Spinal cord (tissue), 10 donors: ENCODE measurements around the gene ZGPAT. TPM values are rescaled to one million over a fixed set of nuclear protein-coding genes. Genes with fewer than 3 reads are reported as not detected.
"Not testable (repeated sequence)": the region's sequence is repeated elsewhere in the genome, so short reads cannot be mapped to it uniquely, and the experiment has no call there.

Source experiments
- DNase-seq, 6 donors: peaks; one replicate each; pipeline versions ENCODE4 v3.0.0 to v3.0.0-alpha.2; 2013 to 2015; ENCODE audit warnings: low spot score in 6 of 6, low read depth in 4 of 6
- H3K27ac ChIP-seq: one replicate; pipeline ENCODE4 v1.5.1; 2013; ENCODE audit warnings: low read depth, low read length, control low read depth
- H3K27me3 ChIP-seq: one replicate; pipeline ENCODE4 v1.6.1; 2013; ENCODE audit warnings: low read length; ENCODE audit not compliant: control insufficient read depth, insufficient read depth
- H3K36me3 ChIP-seq: one replicate; pipeline ENCODE4 v1.6.1; 2013; ENCODE audit warnings: low read length; ENCODE audit not compliant: control insufficient read depth, insufficient read depth
- H3K4me1 ChIP-seq: one replicate; pipeline ENCODE4 v1.6.1; 2013; ENCODE audit warnings: low read length; ENCODE audit not compliant: control insufficient read depth, insufficient read depth
- H3K4me3 ChIP-seq: one replicate; pipeline ENCODE4 v1.5.1; 2013; ENCODE audit warnings: low read depth, low read length, control low read depth
- H3K9me3 ChIP-seq: one replicate; pipeline ENCODE4 v1.6.1; 2013; ENCODE audit warnings: low read length; ENCODE audit not compliant: control insufficient read depth, insufficient read depth
- WGBS: methylation state at CpG from one replicate; pipeline ENCODE4 v1.1.5; 2013; ENCODE audit warnings: missing lambda C conversion rate; ENCODE audit not compliant: insufficient coverage; 5-methylcytosine and 5-hydroxymethylcytosine counted together
- polyA plus RNA-seq, 2 donors: library from polyadenylated mRNA; unstranded; fragments of 120-200 nt; gene quantifications; one replicate each; pipeline ENCODE4 v1.2.1, GENCODE V29; 2013; ENCODE audit not compliant: insufficient read length in 2 of 2
- total RNA-seq, 2 donors: library from RNA; depleted of rRNA in 1 of 2; stranded (reverse); fragments of 120-200 nt in 1 of 2; fragments of >200 nt in 1 of 2; gene quantifications; one replicate each; pipeline versions ENCODE4 v1.2.3 to v1.2.4, GENCODE V29; 2013 to 2014
- donor health status: healthy.

ZGPAT gene
- total and polyA plus RNA-seq, 4 donors: 6.9 to 34.6 (median 23.1) TPM

DNA sequence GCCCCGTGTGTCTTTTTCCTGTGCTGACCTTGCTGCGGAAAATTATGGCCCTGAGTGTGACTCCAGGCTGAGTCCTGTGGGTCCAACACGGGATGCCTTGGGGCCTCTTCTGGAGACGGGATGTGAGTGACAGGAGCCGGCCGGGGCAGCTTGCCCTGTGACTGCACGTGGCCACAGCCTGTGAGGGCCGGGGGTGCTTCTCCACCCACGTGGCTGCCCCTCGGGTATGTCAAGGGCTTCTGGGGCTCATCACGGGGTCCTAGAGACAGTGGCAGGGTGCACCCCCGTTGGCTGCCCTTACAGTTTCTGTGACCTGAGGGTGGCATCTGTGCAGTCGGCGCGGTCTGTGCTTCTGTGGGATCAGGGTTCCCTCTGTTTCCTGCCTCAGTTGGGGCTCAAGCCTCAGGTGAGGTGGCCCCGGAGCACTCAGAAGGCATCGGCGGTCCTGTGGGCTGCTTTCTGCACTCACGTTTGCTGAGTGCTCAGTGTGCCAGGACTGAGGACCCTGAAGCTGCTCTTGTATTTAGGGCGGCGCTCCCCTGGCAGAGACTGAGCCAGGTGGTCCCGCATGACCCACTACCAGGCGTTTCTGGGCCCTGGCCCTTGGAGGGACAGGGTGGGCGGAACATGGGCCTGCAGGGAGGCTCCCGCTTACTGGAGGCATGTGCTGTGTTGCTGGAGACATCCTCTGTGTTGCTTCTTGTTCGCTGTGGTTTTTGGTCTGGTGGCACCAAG is 44.3 kb upstream of the ZGPAT start:
- peaks cover 34% of the 10 kb centered on the region for H3K4me1 ChIP-seq
- DNase-seq: no peak
- peaks cover 84% of the 10 kb centered on the region for H3K36me3 ChIP-seq
- H3K9me3 ChIP-seq: no peaks in the 10 kb centered on the region
- no peak overlapping the region for H3K4me3 ChIP-seq
- no peaks in the 10 kb centered on the region for H3K27me3 ChIP-seq
- no peak overlapping the region for H3K27ac ChIP-seq
- 94% methylated on average over 26 of the region's 26 CpGs for WGBS

DNA sequence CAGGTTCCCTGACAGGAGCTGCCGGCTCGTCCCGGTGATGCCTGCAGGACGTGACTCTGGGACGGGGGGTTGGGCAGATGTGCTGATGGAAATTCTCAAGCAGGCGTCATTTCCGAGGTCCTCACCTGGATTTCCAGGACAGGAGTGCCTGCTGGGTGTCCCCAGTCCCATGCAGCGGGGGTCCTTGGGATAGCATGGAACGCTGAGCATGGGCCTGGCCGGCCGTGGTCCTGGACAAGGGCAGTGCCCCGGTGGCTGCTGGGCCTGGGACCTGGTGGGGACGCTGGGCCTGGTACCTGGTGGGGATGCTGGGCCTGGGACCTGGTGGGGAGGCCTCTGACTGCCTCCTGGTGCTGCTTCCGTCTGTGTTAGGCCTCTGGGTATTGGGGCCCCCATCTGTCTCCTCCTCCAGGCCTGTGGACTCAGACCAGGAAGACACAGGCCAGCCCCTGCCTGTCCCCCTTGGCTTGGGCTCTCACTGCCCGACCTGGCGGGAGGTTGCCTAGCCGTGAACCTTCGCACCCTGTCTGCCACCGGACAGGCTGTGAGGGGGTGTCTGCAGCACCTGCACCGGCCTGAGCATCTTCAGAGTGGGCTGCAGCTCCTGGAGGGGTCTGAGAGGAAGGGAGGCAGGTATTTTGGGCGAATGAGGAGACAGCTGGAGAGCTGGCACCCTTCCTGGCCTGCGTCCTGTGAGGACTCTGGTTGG is 43.5 kb upstream of the ZGPAT start:
- Histone ChIP-seq H3K27ac (no peak overlapping the region), H3K27me3 (no peaks in the 10 kb centered on the region), H3K36me3 (peaks cover 90% of the 10 kb centered on the region), H3K9me3 (no peaks in the 10 kb centered on the region), H3K4me1 (peaks cover 26% of the 10 kb centered on the region), H3K4me3 (no peak overlapping the region)
- 87% methylated on average over 22 of the region's 22 CpGs for WGBS
- DNase-seq: no peak

DNA sequence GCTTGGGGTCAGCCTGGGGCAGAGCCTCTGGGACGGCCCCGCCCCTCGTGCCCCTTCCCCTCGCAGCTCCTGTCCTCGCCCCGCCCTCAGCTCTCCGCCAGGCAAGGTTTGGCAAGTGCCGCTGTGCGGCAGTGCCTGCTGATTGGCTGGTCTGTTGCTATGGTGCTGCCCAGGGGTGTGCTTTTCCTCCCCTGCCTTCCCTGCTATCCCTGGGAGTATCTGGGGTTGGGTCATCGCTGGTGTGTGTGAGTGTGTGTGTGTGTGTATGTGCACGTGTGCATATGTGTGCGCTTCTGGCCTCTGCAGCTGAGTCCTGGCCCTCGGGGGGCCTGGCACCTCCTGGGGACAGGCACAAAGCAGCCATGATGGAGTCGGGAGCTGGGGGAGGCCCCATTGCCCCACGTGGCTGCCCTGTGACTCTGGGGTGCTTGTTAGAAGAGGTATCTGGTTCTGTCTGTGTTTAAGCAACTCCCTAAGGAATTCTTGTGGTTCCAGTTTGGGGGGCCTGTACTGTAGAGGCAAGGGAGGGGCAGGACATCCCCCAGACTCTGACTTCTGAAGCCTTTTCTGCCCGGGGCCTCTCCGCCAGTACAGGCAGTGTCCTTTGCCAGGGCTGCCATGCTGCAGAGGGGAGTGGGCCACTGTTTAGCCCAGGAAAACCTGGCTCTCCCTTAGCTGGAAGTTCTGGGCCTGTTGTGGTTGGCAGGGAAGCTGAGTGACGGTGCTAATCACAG is 42.8 kb upstream of the ZGPAT start:
- Histone ChIP-seq H3K4me3 (no peak overlapping the region), H3K4me1 (peaks cover 22% of the 10 kb centered on the region), H3K9me3 (no peaks in the 10 kb centered on the region), H3K27me3 (no peaks in the 10 kb centered on the region), H3K27ac (peak overlapping the region; percentile 25), H3K36me3 (peaks cover 87% of the 10 kb centered on the region)
- 45% methylated on average over 13 of the region's 18 CpGs for WGBS
- peak in 3 of 6 donors; percentile 48 to 93 (median 86) for DNase-seq

DNA sequence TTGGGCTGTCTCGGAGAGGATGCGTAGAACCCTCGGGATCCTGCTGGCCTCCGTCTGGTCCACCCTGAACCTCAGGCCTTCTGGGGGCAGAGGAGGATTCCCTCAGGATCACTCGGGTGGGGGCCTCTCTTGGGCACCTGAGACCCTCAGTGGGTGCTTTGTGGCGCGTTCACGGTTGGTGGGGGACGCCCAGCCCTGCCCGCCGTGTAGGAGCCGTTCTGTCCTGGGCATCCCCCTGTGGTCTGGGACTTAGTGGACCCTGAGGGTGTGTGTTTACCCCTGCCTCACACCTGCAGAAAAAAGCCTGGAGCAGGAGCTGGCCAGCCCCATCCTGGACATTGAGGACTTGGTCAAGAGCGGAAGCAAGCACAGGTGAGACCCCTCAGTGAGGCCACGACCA is 42.1 kb upstream of the ZGPAT start:
- Histone ChIP-seq H3K27ac (no peak overlapping the region), H3K27me3 (no peaks in the 10 kb centered on the region), H3K4me3 (no peak overlapping the region), H3K36me3 (peaks cover 84% of the 10 kb centered on the region), H3K4me1 (peaks cover 22% of the 10 kb centered on the region), H3K9me3 (no peaks in the 10 kb centered on the region)
- 95% methylated on average over 14 of the region's 14 CpGs for WGBS
- no peak for DNase-seq

DNA sequence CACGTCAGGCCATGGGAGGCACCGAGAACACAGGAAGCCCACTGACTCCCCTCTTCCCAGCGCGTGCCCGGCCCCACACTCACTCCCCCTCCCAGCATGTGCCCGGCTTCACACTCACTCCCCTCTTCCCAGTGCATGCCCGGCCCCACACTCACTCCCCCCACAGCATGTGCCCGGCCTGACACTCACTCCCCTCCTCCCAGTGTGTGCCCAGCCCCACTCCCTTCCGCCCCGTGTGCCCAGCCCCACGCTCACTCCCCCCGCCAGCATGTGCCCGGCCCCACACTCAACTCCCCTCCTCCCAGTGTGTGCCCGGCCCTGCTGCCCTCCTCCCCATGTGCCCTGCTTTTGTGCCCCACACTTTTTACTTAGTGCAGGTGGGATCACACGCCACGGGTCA is 40.0 kb upstream of the ZGPAT start:
- no peaks in the 10 kb centered on the region for H3K9me3 ChIP-seq
- no peak overlapping the region for H3K27ac ChIP-seq
- H3K27me3 ChIP-seq: no peaks in the 10 kb centered on the region
- no peak for DNase-seq
- H3K4me3 ChIP-seq: no peak overlapping the region
- 94% methylated on average over 16 of the region's 16 CpGs for whole genome bisulfite sequencing
- peaks cover 22% of the 10 kb centered on the region for H3K4me1 ChIP-seq
- peaks cover 84% of the 10 kb centered on the region for H3K36me3 ChIP-seq

DNA sequence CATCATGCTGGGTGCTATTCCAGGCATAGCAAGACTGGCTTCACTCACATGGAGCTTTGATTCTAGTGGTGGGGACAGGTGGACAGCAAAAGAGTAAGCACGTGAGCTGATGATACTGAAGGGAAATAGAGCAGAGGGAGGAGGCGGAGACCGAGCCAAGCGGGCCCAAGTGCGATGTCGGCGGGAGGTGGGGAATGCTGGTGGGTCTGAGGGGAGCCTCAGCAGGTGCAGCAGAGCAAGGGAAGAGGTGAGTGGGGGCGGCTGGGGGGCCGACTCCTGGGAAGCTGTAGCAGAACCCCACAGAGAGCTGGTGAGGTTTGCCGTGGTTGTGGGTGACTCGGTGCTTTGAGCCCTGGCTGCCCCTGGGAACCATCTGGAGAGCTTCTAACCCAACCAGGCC is 39.5 kb upstream of the ZGPAT start:
- 96% methylated on average over 11 of the region's 11 CpGs for WGBS
- H3K4me3 ChIP-seq: no peak overlapping the region
- peaks cover 83% of the 10 kb centered on the region for H3K36me3 ChIP-seq
- H3K27ac ChIP-seq: no peak overlapping the region
- H3K27me3 ChIP-seq: no peaks in the 10 kb centered on the region
- no peaks in the 10 kb centered on the region for H3K9me3 ChIP-seq
- peaks cover 22% of the 10 kb centered on the region for H3K4me1 ChIP-seq
- DNase-seq: no peak

DNA sequence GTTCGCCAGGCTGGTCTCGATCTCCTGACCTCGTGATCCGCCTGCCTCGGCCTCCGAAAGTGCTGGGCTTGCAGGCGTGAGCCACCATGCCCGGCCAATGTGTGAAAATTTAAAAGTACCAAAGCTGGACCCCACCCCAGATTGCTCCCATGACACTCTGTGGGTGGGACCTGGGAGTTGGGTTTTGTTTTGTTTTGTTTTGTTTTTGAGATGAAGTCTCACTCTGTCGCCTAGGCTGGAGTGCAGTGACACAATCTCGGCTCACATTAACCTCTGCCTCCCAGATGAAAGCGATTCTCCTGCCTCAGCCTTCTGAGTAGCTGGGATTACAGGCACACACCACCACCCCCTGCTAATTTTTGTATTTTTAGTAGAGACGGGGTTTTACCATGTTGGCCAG is 36.1 kb upstream of the ZGPAT start:
- H3K9me3 ChIP-seq: not testable (repeated sequence)
- 95% methylated on average over 6 of the region's 12 CpGs for WGBS

DNA sequence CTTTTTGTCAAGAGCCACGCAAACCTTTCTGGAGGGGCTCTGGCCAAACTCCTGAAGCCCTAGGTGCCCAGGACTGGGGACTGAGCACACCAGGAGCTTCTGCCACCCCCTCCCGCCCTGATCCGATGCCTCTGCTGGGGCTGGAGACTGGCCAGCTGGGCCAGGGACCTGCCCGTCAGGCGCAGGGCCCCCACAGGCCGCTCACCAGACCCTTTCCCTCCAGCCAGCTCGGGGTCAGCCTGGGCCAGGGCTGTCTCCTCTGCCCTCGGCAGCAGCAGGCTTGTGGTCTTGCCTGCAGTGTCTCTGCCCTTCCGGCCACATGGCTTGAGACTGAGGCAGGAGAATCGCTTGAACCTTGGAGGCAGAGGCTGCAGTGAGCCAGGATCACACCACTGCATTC is 35.2 kb upstream of the ZGPAT start:
- DNase-seq: no peak

More for the DNA sequence above, 36.1 kb upstream of the ZGPAT start:
- not testable (repeated sequence) for H3K4me1 ChIP-seq, H3K4me3 ChIP-seq, H3K27me3 ChIP-seq, H3K27ac ChIP-seq, DNase-seq
- H3K36me3 ChIP-seq: peaks cover 83% of the 10 kb centered on the region

DNA sequence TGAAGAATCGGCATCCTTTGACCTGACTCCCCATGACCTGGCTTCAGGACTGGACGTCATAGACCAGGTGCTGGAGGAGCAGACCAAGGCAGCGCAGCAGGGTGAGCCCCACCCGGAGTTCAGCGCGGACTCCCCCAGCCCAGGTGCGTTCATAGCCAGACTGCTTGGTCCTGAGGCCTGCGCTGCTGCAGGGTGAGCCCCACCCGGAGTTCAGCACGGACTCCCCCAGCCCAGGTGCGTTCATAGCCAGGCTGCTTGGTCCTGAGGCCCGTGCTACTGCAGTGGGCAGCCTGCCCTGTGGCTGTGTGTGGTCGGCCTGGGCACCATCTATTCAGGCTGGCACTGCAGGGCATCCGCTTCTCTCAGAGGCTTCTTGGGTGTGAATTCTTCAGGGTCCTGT is 33.9 kb upstream of the ZGPAT start:
- Histone ChIP-seq H3K4me3 (no peak overlapping the region), H3K4me1 (no peaks in the 10 kb centered on the region), H3K27ac (no peak overlapping the region), H3K36me3 (peaks cover 82% of the 10 kb centered on the region), H3K27me3 (no peaks in the 10 kb centered on the region), H3K9me3 (no peaks in the 10 kb centered on the region)
- no peak for DNase-seq
- WGBS: 96% methylated on average over 13 of the region's 14 CpGs

More for the DNA sequence above, 35.2 kb upstream of the ZGPAT start:
- H3K36me3 ChIP-seq: peaks cover 83% of the 10 kb centered on the region
- 94% methylated on average over 10 of the region's 10 CpGs for WGBS
- H3K27ac ChIP-seq: no peak overlapping the region
- H3K9me3 ChIP-seq: no peaks in the 10 kb centered on the region
- H3K27me3 ChIP-seq: no peaks in the 10 kb centered on the region
- no peak overlapping the region for H3K4me3 ChIP-seq
- no peaks in the 10 kb centered on the region for H3K4me1 ChIP-seq
